ENCODE results near the gene SIX5. TPM values are rescaled to one million over a fixed set of nuclear protein-coding genes. Genes with fewer than 3 reads are reported as not detected.
A peak's percentile ranks its signal among the peaks of the same experiment; 100 is the strongest.

SIX5 gene
- total RNA-seq, 2 donors from 2014 or later = 41.6 to 46.4 TPM

DNA sequence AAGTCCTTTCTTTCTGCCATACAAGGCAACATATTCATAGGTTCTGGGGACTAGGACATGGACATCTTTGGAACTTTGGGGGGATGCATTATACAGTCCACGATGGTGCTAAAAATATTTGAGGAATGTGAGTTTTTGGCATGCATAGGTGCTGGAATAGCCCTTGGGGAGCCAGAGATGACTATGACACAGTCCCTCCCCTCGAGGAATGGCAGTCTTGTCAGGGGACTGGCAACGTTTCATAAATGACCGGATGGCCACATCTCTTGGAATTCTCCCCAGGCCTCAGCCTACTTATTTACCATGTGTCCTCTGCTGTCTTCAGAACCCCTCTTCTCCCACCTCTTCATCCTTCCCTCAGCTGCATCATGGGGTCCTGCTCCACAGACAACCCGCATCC, 22.2 kb downstream of the SIX5 start:
- Mint-ChIP-seq H3K4me1 (no peaks in the 10 kb centered on the region), H3K36me3 (ENCODE audit: low read depth) (no peaks in the 10 kb centered on the region), H3K9me3 (no peaks in the 10 kb centered on the region), H3K4me3 (no peak overlapping the region), H3K27me3 (ENCODE audit: insufficient read depth) (peaks cover 4% of the 10 kb centered on the region), H3K27ac (no peak overlapping the region)
- no peaks in the 10 kb centered on the region for H3K4me1 ChIP-seq (ENCODE audit: control insufficient read depth, insufficient read depth, low read length)
- no peak overlapping the region for H3K9ac ChIP-seq (ENCODE audit: extremely low read depth, low read length, poor library complexity, severe bottlenecking)
- H3K9me3 ChIP-seq (ENCODE audit: control insufficient read depth, low read length) = no peaks in the 10 kb centered on the region
- H3K27ac ChIP-seq (ENCODE audit: low read depth, low read length) = no peak overlapping the region
- TF ChIP-seq, protein P1, sequence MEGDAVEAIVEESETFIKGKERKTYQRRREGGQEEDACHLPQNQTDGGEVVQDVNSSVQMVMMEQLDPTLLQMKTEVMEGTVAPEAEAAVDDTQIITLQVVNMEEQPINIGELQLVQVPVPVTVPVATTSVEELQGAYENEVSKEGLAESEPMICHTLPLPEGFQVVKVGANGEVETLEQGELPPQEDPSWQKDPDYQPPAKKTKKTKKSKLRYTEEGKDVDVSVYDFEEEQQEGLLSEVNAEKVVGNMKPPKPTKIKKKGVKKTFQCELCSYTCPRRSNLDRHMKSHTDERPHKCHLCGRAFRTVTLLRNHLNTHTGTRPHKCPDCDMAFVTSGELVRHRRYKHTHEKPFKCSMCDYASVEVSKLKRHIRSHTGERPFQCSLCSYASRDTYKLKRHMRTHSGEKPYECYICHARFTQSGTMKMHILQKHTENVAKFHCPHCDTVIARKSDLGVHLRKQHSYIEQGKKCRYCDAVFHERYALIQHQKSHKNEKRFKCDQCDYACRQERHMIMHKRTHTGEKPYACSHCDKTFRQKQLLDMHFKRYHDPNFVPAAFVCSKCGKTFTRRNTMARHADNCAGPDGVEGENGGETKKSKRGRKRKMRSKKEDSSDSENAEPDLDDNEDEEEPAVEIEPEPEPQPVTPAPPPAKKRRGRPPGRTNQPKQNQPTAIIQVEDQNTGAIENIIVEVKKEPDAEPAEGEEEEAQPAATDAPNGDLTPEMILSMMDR (conservative IDR thresholded peaks at IDR 0.05) = no peak
- no peak for DNase-seq
- 90 to 91% methylated on average over 4 to 5 of the region's 5 CpGs for WGBS, 2 experiments (ENCODE audit: insufficient coverage in 1 of 2, insufficient read length in 1 of 2)
- no peaks in the 10 kb centered on the region for H3K36me3 ChIP-seq (ENCODE audit: control insufficient read depth, insufficient read depth, low read length)
- no peak overlapping the region for H3K4me3 ChIP-seq (ENCODE audit: low read length)
- no peaks in the 10 kb centered on the region for H3K27me3 ChIP-seq (ENCODE audit: control insufficient read depth, insufficient read depth, low read length, poor library complexity, severe bottlenecking)

DNA sequence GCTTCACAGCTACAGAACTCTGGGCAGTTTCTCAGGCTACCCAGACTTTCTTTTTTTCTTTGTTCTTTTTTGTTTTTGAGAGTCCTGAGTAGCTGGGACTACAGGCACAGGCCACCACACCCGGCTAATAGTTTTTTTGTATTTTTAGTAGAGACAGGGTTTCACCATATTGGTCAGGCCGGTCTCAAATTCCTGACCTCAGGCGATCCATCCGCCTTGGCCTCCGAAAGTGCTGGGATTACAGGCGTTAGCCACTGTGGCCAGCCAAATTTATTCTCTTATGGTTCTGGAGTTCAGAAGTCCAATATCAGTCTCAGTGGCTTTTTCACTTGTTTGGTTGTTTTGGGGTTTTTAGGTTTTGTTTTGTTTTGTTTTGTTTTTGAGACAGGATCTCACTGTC, 23.4 kb downstream of the SIX5 start:
- Mint-ChIP-seq H3K27me3 (ENCODE audit: insufficient read depth) (peaks cover 4% of the 10 kb centered on the region), H3K4me1 (no peaks in the 10 kb centered on the region), H3K9me3 (no peaks in the 10 kb centered on the region), H3K36me3 (ENCODE audit: low read depth) (no peaks in the 10 kb centered on the region), H3K4me3 (no peak overlapping the region), H3K27ac (no peak overlapping the region)
- WGBS, 2 experiments (ENCODE audit: insufficient coverage in 1 of 2, insufficient read length in 1 of 2) = 86 to 93% methylated on average over 6 of the region's 6 CpGs
- no peak overlapping the region for H3K4me3 ChIP-seq (ENCODE audit: low read length)
- no peaks in the 10 kb centered on the region for H3K4me1 ChIP-seq (ENCODE audit: control insufficient read depth, insufficient read depth, low read length)
- TF ChIP-seq, protein P1 (conservative IDR thresholded peaks at IDR 0.05) = no peak
- no peak overlapping the region for H3K9ac ChIP-seq (ENCODE audit: extremely low read depth, low read length, poor library complexity, severe bottlenecking)
- no peak for DNase-seq
- H3K27ac ChIP-seq (ENCODE audit: low read depth, low read length) = no peak overlapping the region
- H3K27me3 ChIP-seq (ENCODE audit: control insufficient read depth, insufficient read depth, low read length, poor library complexity, severe bottlenecking) = no peaks in the 10 kb centered on the region
- H3K9me3 ChIP-seq (ENCODE audit: control insufficient read depth, low read length) = no peaks in the 10 kb centered on the region
- no peaks in the 10 kb centered on the region for H3K36me3 ChIP-seq (ENCODE audit: control insufficient read depth, insufficient read depth, low read length)

DNA sequence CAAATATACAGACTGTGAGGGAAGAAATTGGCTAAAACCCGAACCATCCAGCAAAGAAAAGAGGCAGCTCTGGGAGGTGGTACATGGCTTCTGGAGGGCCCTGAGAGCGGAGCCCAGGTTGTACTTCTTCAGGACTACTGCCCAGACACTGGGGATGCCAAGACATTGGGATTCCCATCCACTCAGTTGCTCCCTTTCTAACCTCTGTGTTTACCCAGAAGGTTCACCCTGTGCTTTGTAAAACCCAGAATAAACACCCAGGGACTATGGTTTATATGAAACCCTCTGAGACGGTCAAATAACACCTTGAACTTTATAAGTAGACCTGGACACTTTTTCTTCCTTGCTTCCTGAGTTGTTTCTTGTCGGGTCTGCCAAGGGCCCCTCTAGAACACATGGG, 26.1 kb downstream of the SIX5 start:
- TF ChIP-seq, protein P1 (conservative IDR thresholded peaks at IDR 0.05) = no peak
- no peak overlapping the region for H3K4me3 Mint-ChIP-seq
- Histone ChIP-seq H3K27me3 (ENCODE audit: control insufficient read depth, insufficient read depth, low read length, poor library complexity, severe bottlenecking) (no peaks in the 10 kb centered on the region), H3K4me3 (ENCODE audit: low read length) (no peak overlapping the region), H3K36me3 (ENCODE audit: control insufficient read depth, insufficient read depth, low read length) (no peaks in the 10 kb centered on the region), H3K4me1 (ENCODE audit: control insufficient read depth, insufficient read depth, low read length) (no peaks in the 10 kb centered on the region), H3K9ac (ENCODE audit: extremely low read depth, low read length, poor library complexity, severe bottlenecking) (no peak overlapping the region), H3K9me3 (ENCODE audit: control insufficient read depth, low read length) (no peaks in the 10 kb centered on the region), H3K27ac (ENCODE audit: low read depth, low read length) (no peak overlapping the region)
- H3K27ac Mint-ChIP-seq = peak overlapping the region; percentile 8
- 70 to 82% methylated on average over 2 to 3 of the region's 4 CpGs for WGBS, 2 experiments (ENCODE audit: insufficient coverage in 1 of 2, insufficient read length in 1 of 2)
- DNase-seq = no peak
- peaks cover 4% of the 10 kb centered on the region for H3K27me3 Mint-ChIP-seq (ENCODE audit: insufficient read depth)
- H3K4me1 Mint-ChIP-seq = no peaks in the 10 kb centered on the region
- no peaks in the 10 kb centered on the region for H3K36me3 Mint-ChIP-seq (ENCODE audit: low read depth)
- no peaks in the 10 kb centered on the region for H3K9me3 Mint-ChIP-seq

Measured in endodermal cell (in vitro differentiated cells).